ENCODE measurements around the gene TMEM150B. TPM values are rescaled to one million over a fixed set of nuclear protein-coding genes. Genes with fewer than 3 reads are reported as not detected.

Gene TMEM150B
- total RNA-seq, 3 donors from 2014 or later (not counting 1 experiment from before 2014, with no cell fraction given): 0.87 to 2.1 TPM; not detected in 1

- H3K27ac Mint-ChIP-seq: peak overlapping the region in 1 of 2 donors; percentile 77
- H3K27me3 ChIP-seq (ENCODE audit: control insufficient read depth, insufficient read depth, low read length): peaks cover 28% of the 10 kb centered on the region
- no peak overlapping the region for H3K4me3 ChIP-seq (ENCODE audit: low read length)
- H3K36me3 Mint-ChIP-seq: no peaks in the 10 kb centered on the region
- no peak for TF ChIP-seq CTCF (IDR thresholded peaks at IDR 0.05)
- H3K4me3 Mint-ChIP-seq: no peak overlapping the region
- 44% methylated on average over 6 of the region's 6 CpGs for WGBS (ENCODE audit: insufficient coverage)
- H3K36me3 ChIP-seq (ENCODE audit: control insufficient read depth, insufficient read depth, low read length): no peaks in the 10 kb centered on the region
- no peaks in the 10 kb centered on the region for H3K9me3 Mint-ChIP-seq
- H3K27me3 Mint-ChIP-seq (ENCODE audit: low read depth in 2 of 2): peaks cover 25 to 32% of the 10 kb centered on the region in 2 donors
- intact Hi-C loops (cut with micrococcal nuclease): no loop called here
- H3K4me1 ChIP-seq (ENCODE audit: control insufficient read depth, insufficient read depth, low read length): peaks cover 21% of the 10 kb centered on the region
- peaks cover 4 to 31% of the 10 kb centered on the region in 2 donors for H3K4me1 Mint-ChIP-seq
- DNase-seq: no peak
- no peak for ATAC-seq
- no peaks in the 10 kb centered on the region for H3K9me3 ChIP-seq (ENCODE audit: control insufficient read depth, insufficient read depth, low read length)
- H3K27ac ChIP-seq (ENCODE audit: low read length): no peak overlapping the region
These were observed 26.9 kb upstream of the TMEM150B start for GRCh38 chr19:55352040-55352439.

- intact Hi-C loops (cut with micrococcal nuclease): no loop called here
- Histone ChIP-seq H3K4me3 (ENCODE audit: low read length) (no peak overlapping the region), H3K4me1 (ENCODE audit: control insufficient read depth, insufficient read depth, low read length) (peaks cover 21% of the 10 kb centered on the region), H3K27ac (ENCODE audit: low read length) (no peak overlapping the region), H3K36me3 (ENCODE audit: control insufficient read depth, insufficient read depth, low read length) (no peaks in the 10 kb centered on the region), H3K9me3 (ENCODE audit: control insufficient read depth, insufficient read depth, low read length) (no peaks in the 10 kb centered on the region), H3K27me3 (ENCODE audit: control insufficient read depth, insufficient read depth, low read length) (peaks cover 28% of the 10 kb centered on the region)
- ATAC-seq: no peak
- 64% methylated on average over 11 of the region's 11 CpGs for WGBS (ENCODE audit: insufficient coverage)
- Mint-ChIP-seq H3K27me3 (ENCODE audit: low read depth in 2 of 2) (peaks cover 22 to 31% of the 10 kb centered on the region in 2 donors), H3K36me3 (no peaks in the 10 kb centered on the region), H3K9me3 (no peaks in the 10 kb centered on the region), H3K4me1 (peaks cover 4 to 31% of the 10 kb centered on the region in 2 donors), H3K4me3 (no peak overlapping the region), H3K27ac (peak overlapping the region in 1 of 2 donors; percentile 74)
- no peak for TF ChIP-seq CTCF (IDR thresholded peaks at IDR 0.05)
- no peak for DNase-seq
These were observed 25.6 kb upstream of the TMEM150B start for GRCh38 chr19:55350620-55351315.

GRCh38 chr19:55348317-55349034 lies 23.3 kb upstream of the TMEM150B start:
- Mint-ChIP-seq H3K9me3 (no peaks in the 10 kb centered on the region), H3K27me3 (ENCODE audit: low read depth in 2 of 2) (peaks cover 22 to 24% of the 10 kb centered on the region in 2 donors), H3K4me3 (no peak overlapping the region), H3K36me3 (no peaks in the 10 kb centered on the region), H3K4me1 (peaks cover 4 to 33% of the 10 kb centered on the region in 2 donors), H3K27ac (no peak overlapping the region)
- peaks cover 7% of the 10 kb centered on the region for H3K4me1 ChIP-seq (ENCODE audit: control insufficient read depth, insufficient read depth, low read length)
- no peak for TF ChIP-seq CTCF (IDR thresholded peaks at IDR 0.05)
- H3K4me3 ChIP-seq (ENCODE audit: low read length): no peak overlapping the region
- peaks cover 3% of the 10 kb centered on the region for H3K36me3 ChIP-seq (ENCODE audit: control insufficient read depth, insufficient read depth, low read length)
- no peak overlapping the region for H3K27ac ChIP-seq (ENCODE audit: low read length)
- ATAC-seq: no peak
- intact Hi-C loops (cut with micrococcal nuclease): no loop called here
- peaks cover 21% of the 10 kb centered on the region for H3K27me3 ChIP-seq (ENCODE audit: control insufficient read depth, insufficient read depth, low read length)
- DNase-seq: no peak
- H3K9me3 ChIP-seq (ENCODE audit: control insufficient read depth, insufficient read depth, low read length): no peaks in the 10 kb centered on the region
- WGBS (ENCODE audit: insufficient coverage): 91% methylated on average over 21 of the region's 22 CpGs

Measured in natural killer cell (primary cell).